Fibroblast of peridontal ligament (primary cell): Measurements from ENCODE around the gene TRIM46.

Experiments
- DNase-seq: peaks from one replicate; pipeline ENCODE4 v3.0.0-alpha.2; 2010; ENCODE audit errors: extremely low read depth

TRIM46 gene, protein sequence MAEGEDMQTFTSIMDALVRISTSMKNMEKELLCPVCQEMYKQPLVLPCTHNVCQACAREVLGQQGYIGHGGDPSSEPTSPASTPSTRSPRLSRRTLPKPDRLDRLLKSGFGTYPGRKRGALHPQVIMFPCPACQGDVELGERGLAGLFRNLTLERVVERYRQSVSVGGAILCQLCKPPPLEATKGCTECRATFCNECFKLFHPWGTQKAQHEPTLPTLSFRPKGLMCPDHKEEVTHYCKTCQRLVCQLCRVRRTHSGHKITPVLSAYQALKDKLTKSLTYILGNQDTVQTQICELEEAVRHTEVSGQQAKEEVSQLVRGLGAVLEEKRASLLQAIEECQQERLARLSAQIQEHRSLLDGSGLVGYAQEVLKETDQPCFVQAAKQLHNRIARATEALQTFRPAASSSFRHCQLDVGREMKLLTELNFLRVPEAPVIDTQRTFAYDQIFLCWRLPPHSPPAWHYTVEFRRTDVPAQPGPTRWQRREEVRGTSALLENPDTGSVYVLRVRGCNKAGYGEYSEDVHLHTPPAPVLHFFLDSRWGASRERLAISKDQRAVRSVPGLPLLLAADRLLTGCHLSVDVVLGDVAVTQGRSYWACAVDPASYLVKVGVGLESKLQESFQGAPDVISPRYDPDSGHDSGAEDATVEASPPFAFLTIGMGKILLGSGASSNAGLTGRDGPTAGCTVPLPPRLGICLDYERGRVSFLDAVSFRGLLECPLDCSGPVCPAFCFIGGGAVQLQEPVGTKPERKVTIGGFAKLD

DNA sequence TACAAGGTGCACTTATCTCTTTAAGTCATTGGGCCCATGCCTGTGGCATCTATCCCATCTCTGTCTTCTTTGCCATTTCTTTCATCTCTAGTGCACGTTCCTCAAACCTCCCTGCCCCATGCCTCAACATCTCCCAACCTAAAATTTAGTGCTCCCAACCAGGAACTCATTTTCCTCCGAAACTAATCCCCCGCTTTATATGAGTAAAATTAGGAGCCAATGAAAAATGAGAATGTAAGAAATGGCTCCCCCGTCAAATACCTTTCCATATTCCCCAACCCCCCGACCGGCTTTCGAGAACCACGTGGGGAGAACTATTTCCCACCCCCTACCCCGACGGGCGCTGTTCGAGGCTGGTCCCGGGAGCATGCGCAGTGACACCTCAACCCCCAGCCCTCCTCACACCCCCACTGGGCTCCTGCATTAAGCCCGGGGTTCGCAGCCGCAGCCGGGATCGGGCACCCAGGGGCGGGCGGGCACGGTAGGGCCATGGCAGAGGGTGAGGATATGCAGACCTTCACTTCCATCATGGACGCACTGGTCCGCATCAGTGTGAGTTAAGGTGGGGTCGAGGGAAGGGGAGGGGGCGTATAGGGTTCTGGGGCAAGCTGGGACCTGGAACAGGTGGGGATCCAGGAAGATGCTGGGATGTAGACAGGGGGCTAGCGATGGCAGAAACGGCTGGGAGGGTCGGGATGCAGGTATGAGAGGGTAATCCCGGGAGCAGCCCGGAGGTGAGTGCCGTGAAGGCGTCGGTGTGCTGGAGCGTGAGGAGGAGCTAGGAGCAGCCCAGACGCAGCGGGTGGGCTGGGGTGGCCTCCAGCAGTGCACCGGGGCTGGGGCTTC is at the start of gene TRIM46:
TRIM46 (plus strand) TSS at position 372 of the 846 bp plus-strand sequence; CDS start at position 490, 118 bp downstream.
- peak; percentile 37 for DNase-seq

DNA sequence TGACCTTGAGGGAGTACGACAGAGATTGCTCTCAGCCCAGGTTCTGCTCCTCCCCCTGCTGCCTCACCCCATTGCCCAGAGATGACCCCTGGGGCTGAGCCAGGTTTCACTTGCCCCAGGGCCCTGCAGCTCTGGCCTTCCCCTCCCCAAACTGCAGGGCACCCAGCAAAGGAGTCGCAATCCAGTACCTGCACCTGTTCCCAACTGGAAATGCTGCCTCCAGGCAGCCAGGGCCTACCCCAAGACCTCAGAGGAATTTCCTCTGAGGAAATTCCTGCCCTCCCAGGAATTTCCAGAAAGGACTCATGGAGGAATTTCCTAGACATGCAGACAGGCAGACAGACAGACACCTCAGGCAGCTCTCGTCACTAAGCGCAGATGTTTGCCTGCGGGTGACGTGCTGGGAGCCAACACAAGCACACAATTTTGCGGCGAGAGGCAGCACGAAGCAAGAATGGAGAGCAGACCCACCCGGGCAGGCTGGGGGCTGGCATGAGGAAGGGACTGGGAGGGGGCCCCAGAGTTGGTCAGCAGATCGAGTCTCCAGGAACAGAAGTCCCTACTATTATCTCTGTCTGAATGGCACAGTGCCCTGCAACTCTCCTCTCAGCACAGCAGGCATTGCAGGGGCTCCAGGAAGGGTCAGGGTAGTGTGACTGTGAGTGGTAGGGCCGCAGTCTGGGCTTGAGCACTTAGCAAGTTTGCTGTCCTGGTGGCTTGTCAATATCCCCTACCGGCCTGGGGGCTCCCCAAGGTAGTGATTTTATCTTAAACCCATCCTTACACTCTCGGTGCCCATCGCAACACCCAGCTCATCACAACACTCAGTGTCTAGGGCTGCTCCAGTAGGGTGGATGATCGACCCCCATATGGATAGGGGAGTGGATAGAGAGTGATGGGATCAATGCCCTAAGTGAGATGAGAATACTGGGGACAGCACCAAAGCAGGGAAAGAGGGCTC is 48.9 kb upstream of the TRIM46 start:
- no peak for DNase-seq

DNA sequence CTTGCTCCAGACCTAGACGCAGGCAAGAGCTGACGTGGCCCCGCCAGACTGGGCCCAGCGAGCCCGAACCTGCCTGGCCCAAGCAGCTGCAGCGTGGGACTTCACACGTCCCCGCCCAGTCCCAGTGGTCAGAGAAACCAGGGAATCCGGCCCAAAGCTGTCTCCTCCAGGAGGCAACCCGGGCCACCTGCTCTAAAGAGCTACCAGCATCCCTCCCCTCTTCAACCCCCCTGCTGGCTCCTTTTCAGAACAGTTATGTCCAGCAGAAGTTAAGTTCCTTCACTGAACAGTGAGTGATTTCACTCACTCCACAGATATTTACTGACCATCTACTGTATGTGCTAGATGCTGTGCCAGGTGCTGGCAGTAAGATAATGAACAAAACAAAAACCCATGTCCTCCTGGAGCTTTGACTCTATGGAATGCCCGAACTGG is 48.1 kb upstream of the TRIM46 start:
- no peak for DNase-seq

DNA sequence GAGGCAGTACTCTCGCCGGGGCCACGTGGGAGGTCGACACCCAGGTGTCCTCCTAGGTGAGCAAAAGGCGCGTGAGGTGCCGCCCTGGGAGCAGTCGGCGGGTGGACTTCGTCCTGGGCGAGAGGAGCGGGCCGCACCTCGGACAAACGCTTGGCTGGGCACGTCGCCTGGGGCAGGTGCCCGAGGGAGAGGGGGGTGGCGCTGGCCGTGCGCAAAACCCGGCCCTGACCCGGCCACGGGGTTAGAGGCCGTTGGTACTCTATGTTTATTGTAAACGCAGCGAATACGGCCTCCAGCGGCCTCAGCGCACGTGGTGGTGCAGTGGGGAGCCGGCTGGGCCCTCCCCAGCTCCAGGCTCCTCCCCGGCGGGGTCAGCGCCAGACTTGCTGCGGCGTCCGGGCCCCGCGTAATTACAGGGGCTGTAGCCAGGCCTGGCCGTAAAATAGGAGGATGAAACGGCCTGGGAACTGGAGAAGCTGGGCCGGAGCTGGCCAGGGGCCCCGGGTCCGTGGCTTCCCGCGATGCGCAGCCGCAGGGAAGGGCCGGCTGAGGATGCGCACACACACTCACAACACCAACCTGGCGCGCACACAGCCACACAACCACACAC is 47.6 kb upstream of the TRIM46 start:
- no peak for DNase-seq

DNA sequence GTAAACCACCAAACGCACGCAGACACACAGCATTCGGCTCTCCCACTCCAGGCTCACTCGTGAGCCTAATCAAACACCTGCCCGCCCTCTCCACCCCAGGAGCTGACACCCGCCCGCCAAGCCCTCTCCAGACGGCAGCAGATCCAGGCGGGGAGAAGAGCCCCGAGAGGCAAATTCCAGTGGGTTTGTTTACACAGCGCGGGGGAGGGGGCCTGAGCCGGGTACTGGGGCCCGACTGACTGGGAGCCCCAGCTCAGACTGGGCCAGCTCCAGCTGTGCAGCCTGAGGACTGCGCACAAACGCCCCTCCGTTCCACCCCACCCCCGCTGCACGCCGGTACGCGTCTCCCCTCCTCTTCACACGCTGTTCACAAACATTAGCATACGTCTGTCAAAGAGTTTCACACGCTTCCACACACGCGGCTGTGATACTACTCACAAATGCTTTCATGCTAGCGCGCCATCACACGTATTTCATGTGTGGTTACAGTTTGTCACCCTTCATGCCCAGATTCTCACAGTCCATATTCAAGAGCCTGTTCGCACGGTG is 47.0 kb upstream of the TRIM46 start:
- DNase-seq: peak; percentile 21

DNA sequence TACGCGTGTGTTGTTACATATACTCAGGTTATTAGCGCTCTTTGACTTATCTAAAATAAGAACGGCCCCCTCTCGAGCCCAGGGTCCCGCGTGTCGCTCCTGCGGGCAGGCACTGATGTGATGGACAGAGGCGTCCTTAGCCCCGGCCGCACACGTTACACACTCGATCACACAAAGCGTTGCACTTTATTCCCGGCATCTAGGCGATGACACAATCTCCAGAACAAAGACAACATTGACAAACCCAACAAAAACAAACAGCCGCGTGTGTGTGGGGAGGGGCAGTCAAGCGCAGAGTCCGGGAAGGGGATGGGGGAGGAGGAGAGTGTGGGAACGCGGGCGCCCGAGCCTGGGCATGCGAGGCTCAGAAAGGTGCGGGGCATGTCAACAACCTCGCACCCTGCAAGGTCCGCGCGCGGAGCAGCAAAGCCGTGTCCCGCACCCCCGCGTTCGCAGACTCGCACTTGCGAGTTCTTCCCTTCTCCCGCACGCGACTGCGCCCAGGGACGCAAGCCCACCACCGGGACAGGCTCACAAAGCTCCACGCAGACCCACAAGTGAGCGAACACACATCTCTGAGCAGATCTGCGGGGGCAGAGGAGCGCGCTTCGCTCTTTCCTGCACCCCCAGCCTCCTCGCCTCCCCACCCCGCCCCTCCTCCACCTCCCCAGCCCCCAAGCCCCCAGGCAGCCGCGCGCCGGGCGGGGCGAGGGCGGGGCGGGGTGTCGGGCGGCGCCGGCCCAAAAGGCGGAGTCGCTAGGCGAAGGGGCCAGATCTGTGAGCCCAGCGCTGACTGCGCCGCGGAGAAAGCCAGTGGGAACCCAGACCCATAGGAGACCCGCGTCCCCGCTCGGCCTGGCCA is 46.3 kb upstream of the TRIM46 start, which contains the start of gene EFNA1:
EFNA1 (plus strand) TSS at position 772 of the 862 bp plus-strand sequence. CDS start 102 bp downstream, outside the sequence.
- DNase-seq: peak; percentile 18

DNA sequence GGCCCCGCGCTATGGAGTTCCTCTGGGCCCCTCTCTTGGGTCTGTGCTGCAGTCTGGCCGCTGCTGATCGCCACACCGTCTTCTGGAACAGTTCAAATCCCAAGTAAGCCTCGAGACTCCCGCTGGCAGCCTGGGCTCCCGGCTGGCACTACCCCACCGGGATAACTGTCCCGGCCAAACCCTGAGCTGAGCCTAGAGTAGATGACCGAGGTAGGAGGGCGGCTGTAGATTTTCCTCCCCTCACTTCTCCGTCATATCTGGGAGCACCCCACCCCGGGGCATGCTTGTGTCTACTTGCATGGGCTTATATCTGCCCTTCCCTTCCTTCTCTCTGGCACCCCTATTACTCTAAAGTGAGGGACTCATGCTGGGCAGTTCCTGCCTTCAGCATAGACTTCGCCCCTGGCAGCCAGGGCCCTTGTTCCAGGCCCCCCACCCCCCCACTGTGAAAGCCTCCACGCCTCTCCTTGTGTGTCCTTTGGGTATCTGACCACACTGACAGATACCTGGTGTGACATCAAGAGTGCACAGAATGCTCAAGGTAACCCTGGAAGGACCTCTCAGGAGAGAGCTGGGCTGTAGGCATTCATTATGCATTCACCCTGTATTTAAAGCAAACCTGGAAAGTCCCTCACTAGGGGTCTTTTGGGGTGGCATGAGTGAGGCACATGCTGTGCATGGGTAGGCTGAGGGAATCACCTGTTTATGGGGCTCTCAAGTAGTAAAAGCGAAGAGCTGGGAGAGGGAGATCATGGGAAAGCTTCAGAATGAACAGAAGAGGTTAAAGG is 45.5 kb upstream of the TRIM46 start:
- no peak for DNase-seq

DNA sequence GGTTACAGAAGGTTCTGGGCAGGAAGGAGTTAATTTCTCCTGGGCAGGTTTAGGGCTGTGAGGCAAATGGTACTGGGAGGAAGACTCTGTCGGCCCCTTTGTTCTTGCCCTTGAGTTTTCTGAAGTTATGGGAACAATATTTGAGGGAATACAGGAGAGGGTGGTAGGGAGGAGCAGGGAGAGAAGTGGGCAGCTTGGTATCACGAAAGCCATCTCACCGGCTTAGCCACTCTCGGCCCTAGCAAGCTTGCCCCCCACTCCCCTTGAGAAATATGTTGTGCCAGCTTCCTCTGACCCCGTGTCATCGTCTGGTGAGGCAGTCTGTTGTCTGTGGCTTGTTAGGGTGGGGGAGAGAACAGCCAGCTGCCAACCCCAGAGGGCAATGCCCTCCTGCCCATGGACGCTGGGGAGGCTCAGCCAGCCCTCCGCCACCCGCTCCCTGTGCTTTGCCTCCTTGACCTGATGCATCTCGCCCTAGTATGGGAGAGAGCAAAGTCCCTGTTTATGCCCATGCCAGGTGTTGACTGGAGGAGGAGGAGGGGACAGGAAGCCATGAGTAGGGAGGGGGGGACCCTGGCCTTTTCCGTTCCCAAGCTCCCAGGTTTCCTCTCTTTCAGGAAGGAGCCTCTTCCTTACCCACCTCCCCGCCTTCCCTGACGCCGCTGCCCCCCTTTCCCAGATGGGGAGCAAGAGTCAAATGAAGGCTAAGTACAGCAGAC is 44.7 kb upstream of the TRIM46 start:
- DNase-seq: no peak

DNA sequence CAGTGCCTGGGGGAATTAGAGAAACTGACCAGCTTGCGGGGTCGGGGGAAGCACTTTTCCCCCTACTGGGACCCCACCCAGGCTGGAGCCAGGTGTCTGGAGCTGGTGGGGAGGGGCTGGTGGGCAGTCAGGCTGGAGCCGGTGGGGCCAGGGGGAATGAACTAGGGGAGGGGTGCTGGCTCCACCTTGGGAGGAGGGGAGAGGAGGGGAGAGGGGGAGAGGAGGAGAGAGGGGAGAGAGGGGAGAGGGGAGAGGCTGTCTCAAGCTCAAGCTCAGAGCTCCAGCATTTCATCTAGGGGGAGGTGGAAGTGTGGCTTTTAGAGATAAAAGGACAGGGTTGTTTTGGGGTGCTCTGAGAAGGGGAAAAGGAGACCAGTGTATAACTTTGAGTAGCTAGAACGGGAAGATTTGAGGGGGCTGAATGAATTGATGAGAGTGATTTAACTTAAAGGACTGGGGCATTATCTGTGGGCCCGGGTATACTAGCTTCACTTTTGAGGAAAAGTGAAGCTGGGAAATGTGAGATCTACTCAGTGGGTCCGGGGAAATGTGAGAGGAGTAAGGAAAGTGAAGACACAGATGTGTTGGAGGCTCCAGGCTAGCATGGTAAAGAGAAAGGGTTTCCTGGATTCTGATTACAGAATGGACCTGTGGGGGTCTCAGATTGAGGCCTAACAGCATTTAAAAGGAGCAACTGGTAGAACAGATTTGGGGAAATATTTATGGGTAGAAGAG is 43.2 kb upstream of the TRIM46 start:
- no peak for DNase-seq

DNA sequence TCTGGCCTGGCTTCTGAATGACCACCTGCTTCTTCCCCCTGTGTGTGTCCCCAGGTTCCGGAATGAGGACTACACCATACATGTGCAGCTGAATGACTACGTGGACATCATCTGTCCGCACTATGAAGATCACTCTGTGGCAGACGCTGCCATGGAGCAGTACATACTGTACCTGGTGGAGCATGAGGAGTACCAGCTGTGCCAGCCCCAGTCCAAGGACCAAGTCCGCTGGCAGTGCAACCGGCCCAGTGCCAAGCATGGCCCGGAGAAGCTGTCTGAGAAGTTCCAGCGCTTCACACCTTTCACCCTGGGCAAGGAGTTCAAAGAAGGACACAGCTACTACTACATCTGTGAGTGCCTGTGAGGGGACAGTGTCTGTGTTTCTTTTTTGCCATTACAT is 42.4 kb upstream of the TRIM46 start:
- DNase-seq: no peak

DNA sequence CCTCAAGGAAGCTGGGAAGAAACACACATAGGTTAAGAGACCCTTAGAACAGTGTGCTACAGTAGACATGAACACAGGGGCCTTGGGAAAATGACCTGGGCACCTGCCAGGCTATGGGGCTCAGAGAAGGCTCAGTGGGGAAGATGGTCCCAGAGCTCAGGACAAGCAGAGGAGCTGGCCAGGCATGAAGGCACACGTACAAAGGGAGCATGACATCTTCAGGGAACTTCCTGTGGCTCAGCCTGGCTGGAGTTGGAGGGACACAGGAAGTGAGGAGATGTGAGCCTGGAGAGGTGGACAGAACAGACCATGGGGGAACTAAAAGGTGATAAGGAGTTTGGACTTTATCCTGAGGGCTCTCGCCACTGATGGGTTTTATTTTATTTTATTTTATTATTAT is 41.8 kb upstream of the TRIM46 start:
- DNase-seq: no peak

DNA sequence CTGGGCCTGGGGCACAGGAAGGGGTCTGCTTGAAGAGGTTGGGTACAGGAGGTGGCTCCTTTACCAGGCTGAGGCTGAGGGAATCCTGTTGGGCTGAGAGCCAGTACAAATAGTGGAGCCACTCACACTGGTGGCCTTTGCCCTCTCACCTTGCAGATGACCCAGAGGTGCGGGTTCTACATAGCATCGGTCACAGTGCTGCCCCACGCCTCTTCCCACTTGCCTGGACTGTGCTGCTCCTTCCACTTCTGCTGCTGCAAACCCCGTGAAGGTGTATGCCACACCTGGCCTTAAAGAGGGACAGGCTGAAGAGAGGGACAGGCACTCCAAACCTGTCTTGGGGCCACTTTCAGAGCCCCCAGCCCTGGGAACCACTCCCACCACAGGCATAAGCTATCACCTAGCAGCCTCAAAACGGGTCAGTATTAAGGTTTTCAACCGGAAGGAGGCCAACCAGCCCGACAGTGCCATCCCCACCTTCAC is 39.8 kb upstream of the TRIM46 start:
- DNase-seq: no peak

DNA sequence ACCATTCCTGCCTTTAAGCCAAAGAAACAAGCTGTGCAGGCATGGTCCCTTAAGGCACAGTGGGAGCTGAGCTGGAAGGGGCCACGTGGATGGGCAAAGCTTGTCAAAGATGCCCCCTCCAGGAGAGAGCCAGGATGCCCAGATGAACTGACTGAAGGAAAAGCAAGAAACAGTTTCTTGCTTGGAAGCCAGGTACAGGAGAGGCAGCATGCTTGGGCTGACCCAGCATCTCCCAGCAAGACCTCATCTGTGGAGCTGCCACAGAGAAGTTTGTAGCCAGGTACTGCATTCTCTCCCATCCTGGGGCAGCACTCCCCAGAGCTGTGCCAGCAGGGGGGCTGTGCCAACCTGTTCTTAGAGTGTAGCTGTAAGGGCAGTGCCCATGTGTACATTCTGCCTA is 39.3 kb upstream of the TRIM46 start:
- DNase-seq: no peak

DNA sequence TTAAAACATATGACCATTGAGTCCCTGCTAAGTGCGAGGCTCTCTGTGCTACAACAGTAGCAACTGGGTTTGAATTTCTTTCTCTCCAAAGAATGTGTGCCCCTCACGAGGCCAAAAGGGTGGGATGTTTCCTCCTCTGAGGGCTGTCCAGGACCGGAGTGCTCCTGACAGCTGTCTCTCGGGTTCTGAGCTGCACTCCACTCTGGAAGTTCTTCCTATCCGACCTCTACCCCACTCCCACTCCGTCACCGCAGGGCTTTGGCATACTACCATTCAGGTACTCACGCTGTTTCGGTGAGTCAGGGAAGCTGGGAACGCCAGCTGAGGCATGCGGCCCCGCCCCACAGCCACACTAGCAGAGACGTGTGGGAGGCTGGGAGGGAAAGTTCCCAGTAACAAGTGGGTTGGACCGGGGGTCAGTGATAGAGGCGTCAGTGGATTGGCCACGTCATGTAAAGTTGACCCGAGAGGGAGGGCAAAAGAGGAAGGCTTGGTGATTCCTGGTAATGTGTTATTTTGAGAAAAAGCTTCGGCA is 38.7 kb upstream of the TRIM46 start:
- DNase-seq: peak; percentile 84

DNA sequence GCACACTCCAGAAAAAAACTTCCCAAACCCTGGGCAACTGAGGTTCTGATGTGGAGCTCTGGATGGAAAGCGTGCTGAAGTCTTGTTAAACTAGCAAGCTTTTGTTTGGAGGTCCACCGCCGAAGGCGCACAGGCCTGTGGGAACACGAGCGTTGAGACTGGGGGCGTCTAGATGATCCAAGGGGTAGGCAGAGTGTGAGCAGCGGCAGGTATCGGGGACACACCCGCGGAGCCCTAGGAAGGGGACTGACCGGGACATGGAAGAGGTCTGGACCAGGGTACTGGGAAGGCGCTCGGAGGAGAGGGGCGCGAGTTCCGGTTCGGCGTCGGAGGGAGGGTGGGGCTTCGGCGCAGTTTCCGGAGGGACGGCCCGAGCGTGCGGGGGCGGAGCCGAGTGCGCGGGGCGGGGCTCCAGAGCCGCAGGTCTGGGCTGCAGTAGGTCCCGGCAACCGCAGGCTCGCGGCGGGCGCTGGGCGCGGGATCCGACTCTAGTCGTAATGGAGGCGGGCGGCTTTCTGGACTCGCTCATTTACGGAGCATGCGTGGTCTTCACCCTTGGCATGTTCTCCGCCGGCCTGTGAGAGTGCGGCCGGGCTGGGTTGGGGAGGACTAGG is 38.1 kb upstream of the TRIM46 start, which contains the start of gene SLC50A1:
SLC50A1 (plus strand) TSS at position 438 of the 614 bp plus-strand sequence; CDS start at position 498, 60 bp downstream.
- DNase-seq: peak; percentile 86

DNA sequence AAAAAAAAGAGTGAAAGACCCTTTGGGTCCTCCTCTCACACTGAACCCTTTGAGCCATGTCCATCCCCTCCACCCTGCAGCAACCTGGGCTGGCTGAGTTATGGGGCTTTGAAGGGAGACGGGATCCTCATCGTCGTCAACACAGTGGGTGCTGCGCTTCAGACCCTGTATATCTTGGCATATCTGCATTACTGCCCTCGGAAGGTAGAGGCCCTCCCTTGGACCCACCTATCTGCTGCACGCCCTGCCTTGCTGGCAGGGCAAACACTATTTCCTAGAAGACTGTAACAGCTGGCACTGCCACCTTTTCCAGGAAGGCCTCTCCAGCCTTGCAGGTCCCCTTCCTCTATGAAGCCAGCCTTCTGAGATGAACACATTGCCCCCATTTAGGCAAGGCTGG is 36.9 kb upstream of the TRIM46 start:
- no peak for DNase-seq
